Measurements from ENCODE around the gene TGM1. TPM values are rescaled to one million over a fixed set of nuclear protein-coding genes. Genes with fewer than 3 reads are reported as not detected.

The TGM1 gene
- polyA plus RNA-seq, 1 of the 3 experiments (the other 2 are of a cell fraction), result 2.7 TPM

DNA sequence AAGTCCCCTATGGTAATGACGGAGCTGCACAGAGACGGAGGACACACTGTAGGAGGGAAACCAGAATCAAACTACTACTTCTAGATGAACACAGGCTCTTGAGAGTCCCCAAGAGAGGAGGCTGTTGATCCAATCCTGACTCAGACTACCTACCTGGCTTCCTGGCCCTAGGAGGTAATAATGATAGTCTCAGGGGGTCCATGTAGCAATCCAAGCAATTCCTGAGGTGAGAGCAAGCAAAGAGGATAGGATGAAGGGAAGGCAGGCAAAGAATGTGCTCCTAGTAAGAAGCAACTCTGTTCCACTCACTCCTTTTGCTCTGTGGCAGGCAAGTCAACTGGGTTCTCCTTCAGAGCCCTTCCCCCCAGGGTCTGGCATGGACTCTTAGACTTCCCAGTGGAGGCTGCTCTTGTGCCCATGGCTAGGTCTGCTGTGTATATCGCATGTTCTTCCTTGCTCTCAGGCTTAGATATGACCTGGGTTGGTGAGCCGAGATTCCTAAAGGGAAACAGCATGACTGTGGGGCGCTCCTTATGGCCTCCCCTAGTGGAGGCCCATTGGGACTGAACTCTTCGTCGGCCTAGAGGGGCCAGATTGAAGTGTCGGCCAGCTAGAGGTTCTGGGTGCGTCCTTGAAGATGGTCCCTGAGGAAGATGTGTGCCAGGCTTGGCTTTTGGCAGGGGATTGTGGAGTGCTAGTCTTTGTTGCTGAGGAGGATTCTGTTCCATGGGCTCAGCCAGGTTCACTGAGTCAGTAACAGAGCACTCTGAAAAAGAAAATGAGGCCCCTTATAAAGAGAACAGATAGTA is 22.7 kb downstream of the TGM1 start:
- Histone ChIP-seq H2AFZ (ENCODE audit: low read depth) (no peak overlapping the region), H4K20me1 (ENCODE audit: insufficient read depth) (no peaks in the 10 kb centered on the region), H3K36me3 (replicated peaks in 1 of 2; ENCODE audit: control insufficient read depth in 1 of 2, insufficient read depth in 2 of 2, low read length in 1 of 2) (peaks cover 48 to 55% of the 10 kb centered on the region in 2 experiments), H3K79me2 (ENCODE audit: insufficient read depth) (peaks cover 43% of the 10 kb centered on the region), H3K9me3 (no peaks in the 10 kb centered on the region), H3K27me3 (ENCODE audit: insufficient read depth) (no peaks in the 10 kb centered on the region), H3K4me2 (peak overlapping the region; percentile 95), H3K9me2 (no peaks in the 10 kb centered on the region), H3K27ac (ENCODE audit: low read depth in 2 of 2, low read length in 1 of 2) (no peak overlapping the region), H3K9ac (0 out of 2 replicates have a peak overlapping the region, but pooled peaks have one; percentile 24), H3K4me3 (ENCODE audit: low read depth in 2 of 2, low read length in 1 of 2) (no peak overlapping the region), H3K4me1 (ENCODE audit: control insufficient read depth in 1 of 2, insufficient read depth in 2 of 2, low read depth in 1 of 2, low read length in 1 of 2) (peaks cover 26% of the 10 kb centered on the region in 2 experiments; a peak in 2 of 4 replicates), H3F3A (replicated peaks; ENCODE audit: insufficient read depth) (peaks cover 19% of the 10 kb centered on the region)
- ChIA-PET POLR2A (no interaction called here), CTCF (interaction anchor here (1.5 to 12.0 kb wide), 7 partner anchors 9 to 191 kb away, joined by 5 to 191 read pairs (median 19); partner anchors contain the start of genes CIDEB, DHRS1, LTB4R2 and MDP1)
- TF ChIP-seq NRF1 (IDR thresholded peaks at IDR 0.05; ENCODE audit: low read depth, low read length), result no peak
- no peak for TF ChIP-seq SMC3 (IDR thresholded peaks at IDR 0.05; ENCODE audit: low read depth, low read length)
- TF ChIP-seq TAF1 (IDR thresholded peaks at IDR 0.05; ENCODE audit: borderline replicate concordance, low read depth, low read length), result no peak
- WGBS (ENCODE audit: low lambda C conversion rate), result over 99% methylated on average over 8 of the region's 9 CpGs
- DNase-seq, result no peak

DNA sequence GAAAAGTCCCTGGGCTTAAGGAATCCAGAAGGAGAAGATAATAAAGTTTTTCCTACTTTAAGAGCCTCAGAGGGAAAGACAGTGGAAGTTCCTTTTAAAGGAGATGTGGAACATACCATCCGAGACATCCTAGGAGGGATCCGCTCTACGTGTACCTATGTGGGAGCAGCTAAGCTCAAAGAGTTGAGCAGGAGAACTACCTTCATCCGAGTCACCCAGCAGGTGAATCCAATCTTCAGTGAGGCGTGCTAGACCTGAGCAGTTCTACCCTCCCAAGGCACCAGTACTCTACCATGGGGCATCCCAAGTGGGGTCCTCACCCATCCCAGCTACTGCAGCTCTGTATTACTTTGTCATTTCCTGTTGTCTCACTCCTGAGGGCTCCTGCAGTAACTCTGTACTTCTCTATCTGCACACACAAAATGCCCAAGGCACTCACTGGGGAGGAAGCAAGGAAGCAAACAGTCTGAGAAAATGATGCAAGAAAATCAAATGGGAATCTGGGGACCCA is 24.4 kb downstream of the TGM1 start:
- Histone ChIP-seq H3K27ac (ENCODE audit: low read depth in 2 of 2, low read length in 1 of 2) (no peak overlapping the region; a peak in 1 of 4 replicates), H3K9me3 (no peaks in the 10 kb centered on the region), H3K9ac (no peak overlapping the region), H3K36me3 (replicated peaks in 1 of 2; ENCODE audit: control insufficient read depth in 1 of 2, insufficient read depth in 2 of 2, low read length in 1 of 2) (peaks cover 56 to 69% of the 10 kb centered on the region in 2 experiments), H3K9me2 (no peaks in the 10 kb centered on the region), H3K27me3 (ENCODE audit: insufficient read depth) (no peaks in the 10 kb centered on the region), H3K79me2 (ENCODE audit: insufficient read depth) (peaks cover 59% of the 10 kb centered on the region), H3F3A (replicated peaks; ENCODE audit: insufficient read depth) (peaks cover 23% of the 10 kb centered on the region), H3K4me2 (peak overlapping the region; percentile 95; the same call in 1 of the 2 replicates), H2AFZ (ENCODE audit: low read depth) (no peak overlapping the region), H3K4me1 (ENCODE audit: control insufficient read depth in 1 of 2, insufficient read depth in 2 of 2, low read depth in 1 of 2, low read length in 1 of 2) (peaks cover 32 to 37% of the 10 kb centered on the region in 2 experiments; a peak in 3 of 4 replicates), H4K20me1 (ENCODE audit: insufficient read depth) (no peaks in the 10 kb centered on the region), H3K4me3 (ENCODE audit: low read depth in 2 of 2, low read length in 1 of 2) (no peak overlapping the region)
- CTCF ChIA-PET, result interaction anchor here (0.7 to 12.0 kb wide), 6 partner anchors 15 to 193 kb away, joined by 3 to 191 read pairs (median 7); partner anchors contain the start of genes DHRS1, MDP1 and NOP9
- no peak for DNase-seq
- TF ChIP-seq, protein P1, sequence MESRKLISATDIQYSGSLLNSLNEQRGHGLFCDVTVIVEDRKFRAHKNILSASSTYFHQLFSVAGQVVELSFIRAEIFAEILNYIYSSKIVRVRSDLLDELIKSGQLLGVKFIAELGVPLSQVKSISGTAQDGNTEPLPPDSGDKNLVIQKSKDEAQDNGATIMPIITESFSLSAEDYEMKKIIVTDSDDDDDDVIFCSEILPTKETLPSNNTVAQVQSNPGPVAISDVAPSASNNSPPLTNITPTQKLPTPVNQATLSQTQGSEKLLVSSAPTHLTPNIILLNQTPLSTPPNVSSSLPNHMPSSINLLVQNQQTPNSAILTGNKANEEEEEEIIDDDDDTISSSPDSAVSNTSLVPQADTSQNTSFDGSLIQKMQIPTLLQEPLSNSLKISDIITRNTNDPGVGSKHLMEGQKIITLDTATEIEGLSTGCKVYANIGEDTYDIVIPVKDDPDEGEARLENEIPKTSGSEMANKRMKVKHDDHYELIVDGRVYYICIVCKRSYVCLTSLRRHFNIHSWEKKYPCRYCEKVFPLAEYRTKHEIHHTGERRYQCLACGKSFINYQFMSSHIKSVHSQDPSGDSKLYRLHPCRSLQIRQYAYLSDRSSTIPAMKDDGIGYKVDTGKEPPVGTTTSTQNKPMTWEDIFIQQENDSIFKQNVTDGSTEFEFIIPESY (IDR thresholded peaks at IDR 0.05; ENCODE audit: borderline replicate concordance, low read depth), result no peak
- TF ChIP-seq RXRA (IDR thresholded peaks at IDR 0.05; ENCODE audit: borderline replicate concordance, low read depth) (no peak), EZH2phosphoT487 (IDR thresholded peaks at IDR 0.05; ENCODE audit: borderline replicate concordance, low read depth) (no peak), NFIC (IDR thresholded peaks at IDR 0.05; ENCODE audit: borderline replicate concordance) (no peak), ELF1 (IDR thresholded peaks at IDR 0.05) (no peak), FOSL2 (IDR thresholded peaks at IDR 0.05; ENCODE audit: borderline replicate concordance, low read depth) (no peak), TAF1 (IDR thresholded peaks at IDR 0.05; ENCODE audit: borderline replicate concordance, low read depth, low read length) (no peak), MXI1 (IDR thresholded peaks at IDR 0.05; ENCODE audit: low read depth, low read length) (no peak), CHD2 (IDR thresholded peaks at IDR 0.05; ENCODE audit: low read length, partially characterized antibody) (no peak), GATA2 (CRISPR knock-in tag; IDR thresholded peaks at IDR 0.05) (no peak)
- TF ChIP-seq, protein P2, sequence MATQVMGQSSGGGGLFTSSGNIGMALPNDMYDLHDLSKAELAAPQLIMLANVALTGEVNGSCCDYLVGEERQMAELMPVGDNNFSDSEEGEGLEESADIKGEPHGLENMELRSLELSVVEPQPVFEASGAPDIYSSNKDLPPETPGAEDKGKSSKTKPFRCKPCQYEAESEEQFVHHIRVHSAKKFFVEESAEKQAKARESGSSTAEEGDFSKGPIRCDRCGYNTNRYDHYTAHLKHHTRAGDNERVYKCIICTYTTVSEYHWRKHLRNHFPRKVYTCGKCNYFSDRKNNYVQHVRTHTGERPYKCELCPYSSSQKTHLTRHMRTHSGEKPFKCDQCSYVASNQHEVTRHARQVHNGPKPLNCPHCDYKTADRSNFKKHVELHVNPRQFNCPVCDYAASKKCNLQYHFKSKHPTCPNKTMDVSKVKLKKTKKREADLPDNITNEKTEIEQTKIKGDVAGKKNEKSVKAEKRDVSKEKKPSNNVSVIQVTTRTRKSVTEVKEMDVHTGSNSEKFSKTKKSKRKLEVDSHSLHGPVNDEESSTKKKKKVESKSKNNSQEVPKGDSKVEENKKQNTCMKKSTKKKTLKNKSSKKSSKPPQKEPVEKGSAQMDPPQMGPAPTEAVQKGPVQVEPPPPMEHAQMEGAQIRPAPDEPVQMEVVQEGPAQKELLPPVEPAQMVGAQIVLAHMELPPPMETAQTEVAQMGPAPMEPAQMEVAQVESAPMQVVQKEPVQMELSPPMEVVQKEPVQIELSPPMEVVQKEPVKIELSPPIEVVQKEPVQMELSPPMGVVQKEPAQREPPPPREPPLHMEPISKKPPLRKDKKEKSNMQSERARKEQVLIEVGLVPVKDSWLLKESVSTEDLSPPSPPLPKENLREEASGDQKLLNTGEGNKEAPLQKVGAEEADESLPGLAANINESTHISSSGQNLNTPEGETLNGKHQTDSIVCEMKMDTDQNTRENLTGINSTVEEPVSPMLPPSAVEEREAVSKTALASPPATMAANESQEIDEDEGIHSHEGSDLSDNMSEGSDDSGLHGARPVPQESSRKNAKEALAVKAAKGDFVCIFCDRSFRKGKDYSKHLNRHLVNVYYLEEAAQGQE (IDR thresholded peaks at IDR 0.05; ENCODE audit: low read depth, low read length), result no peak
- WGBS (ENCODE audit: low lambda C conversion rate), result 89% methylated on average over 5 of the region's 5 CpGs
- POLR2A ChIA-PET, result interaction anchor here (0.5 to 1.2 kb wide), 2 partner anchors 19 to 36 kb away, joined by 5 to 6 read pairs; no protein-coding TSS in a partner anchor

Data from SK-N-SH (cell line).